Mucosa of descending colon (tissue), 3 donors: ENCODE results near the gene ME2. TPM values are rescaled to one million over a fixed set of nuclear protein-coding genes. Genes with fewer than 3 reads are reported as not detected.

ENCODE experiments used
- ATAC-seq: fragments of 200-7000 bp; cut with Tn5 transposase; one replicate; pipeline ENCODE4 v1.9.1; 2020; ENCODE audit warnings: mild to moderate bottlenecking, moderate library complexity
- DNase-seq, 3 donors: peaks; one replicate each; pipeline ENCODE4 v3.0.0-alpha.2; 2020
- H3K36me3 ChIP-seq: fragments of 200-600 bp; one replicate; pipeline ENCODE4 v1.8.0; 2021; ENCODE audit warnings: low read depth, mild to moderate bottlenecking
- H3K4me1 ChIP-seq: fragments of 200-600 bp; one replicate; pipeline ENCODE4 v1.8.0; 2021; ENCODE audit warnings: low read depth, mild to moderate bottlenecking
- H3K4me3 ChIP-seq: fragments of 200-600 bp; one replicate; pipeline ENCODE4 v1.8.0; 2021; ENCODE audit warnings: mild to moderate bottlenecking
- H3K9me3 ChIP-seq: fragments of 200-600 bp; one replicate; pipeline ENCODE4 v1.8.0; 2021; ENCODE audit warnings: mild to moderate bottlenecking
- CTCF ChIP-seq: fragments of 200-600 bp; IDR thresholded peaks from one replicate; pipeline ENCODE4 v1.8.0; 2022; ENCODE audit warnings: antibody characterized with exemption, mild to moderate bottlenecking
- intact Hi-C, 2 donors: fragments of 100-400 bp; cut with DNase I in 1 of 2; cut with micrococcal nuclease in 1 of 2; formaldehyde crosslinking; loops; one replicate each; pipeline versions ENCODE4 v1.11.0 to v1.11.1; 2022; cut with DNase I, micrococcal nuclease
- total RNA-seq, 3 donors: library from RNA; stranded (reverse); fragmentation: NEBNext Ultra II Directional in 2 of 3; extraction: Animal tissue kit (Norgen Biotek cat#: 25700) in 2 of 3; gene quantifications; one replicate each; pipeline versions ENCODE4 v1.2.1 to v1.2.4, GENCODE V29; 2021 to 2023
- donor health status: DM: no; HTN: no; CAD: no; lungs with moderate emphysema.
- donor health status: DM: no; HTN: no; CAD: no.
- donor health status: DM: no; HTN: yes; CAD: no.

The ME2 gene
- total RNA-seq, 3 donors from 2014 or later = 64.2 to 85.2 (median 74.6) TPM

GRCh38 chr18:50933684-50934083 lies 54.8 kb downstream of the ME2 start:
- H3K4me1 ChIP-seq = no peaks in the 10 kb centered on the region
- DNase-seq (no peak), ATAC-seq (no peak)
- H3K4me3 ChIP-seq = no peak overlapping the region
- intact Hi-C loops = no loop called here
- no peaks in the 10 kb centered on the region for H3K36me3 ChIP-seq
- H3K9me3 ChIP-seq = no peaks in the 10 kb centered on the region
- no peak for TF ChIP-seq CTCF

GRCh38 chr18:50934545-50935211 lies 55.8 kb downstream of the ME2 start:
- Histone ChIP-seq H3K36me3 (no peaks in the 10 kb centered on the region), H3K9me3 (no peaks in the 10 kb centered on the region), H3K4me3 (no peak overlapping the region), H3K4me1 (no peaks in the 10 kb centered on the region)
- ATAC-seq (no peak), DNase-seq (no peak)
- no peak for TF ChIP-seq CTCF
- intact Hi-C loops = no loop called here

GRCh38 chr18:50935493-50936191 lies 56.7 kb downstream of the ME2 start:
- intact Hi-C loops = no loop called here
- H3K36me3 ChIP-seq = no peaks in the 10 kb centered on the region

GRCh38 chr18:50937183-50937582 lies 58.3 kb downstream of the ME2 start:
- DNase-seq (no peak), ATAC-seq (no peak)
- H3K4me3 ChIP-seq = no peak overlapping the region
- no peaks in the 10 kb centered on the region for H3K4me1 ChIP-seq
- intact Hi-C loops = no loop called here
- no peaks in the 10 kb centered on the region for H3K36me3 ChIP-seq
- TF ChIP-seq CTCF = no peak
- no peaks in the 10 kb centered on the region for H3K9me3 ChIP-seq

More at GRCh38 chr18:50935493-50936191, 56.7 kb downstream of the ME2 start:
- Histone ChIP-seq H3K4me3 (no peak overlapping the region), H3K9me3 (no peaks in the 10 kb centered on the region), H3K4me1 (no peaks in the 10 kb centered on the region)
- TF ChIP-seq CTCF = no peak
- DNase-seq = no peak
- no peak for ATAC-seq

GRCh38 chr18:50938912-50939311 lies 60.0 kb downstream of the ME2 start:
- intact Hi-C loops = no loop called here
- DNase-seq (no peak), ATAC-seq (no peak)
- no peaks in the 10 kb centered on the region for H3K36me3 ChIP-seq
- no peak for TF ChIP-seq CTCF
- H3K4me1 ChIP-seq = no peaks in the 10 kb centered on the region
- no peaks in the 10 kb centered on the region for H3K9me3 ChIP-seq
- H3K4me3 ChIP-seq = no peak overlapping the region
